Glutamatergic neuron (in vitro differentiated cells): Measurements from ENCODE around the gene ZNF17. TPM values are rescaled to one million over a fixed set of nuclear protein-coding genes. Genes with fewer than 3 reads are reported as not detected.

Source experiments
- DNase-seq: peaks from one replicate; pipeline ENCODE4 v3.0.0; 2022
- H3K27ac Mint-ChIP-seq: one replicate; pipeline ENCODE4 v1.8.0; 2020; ENCODE audit warnings: mild to moderate bottlenecking, mixed read lengths, inconsistent platforms; ENCODE audit not compliant: unreplicated experiment
- H3K27me3 Mint-ChIP-seq: one replicate; pipeline ENCODE4 v1.8.0; 2020; ENCODE audit warnings: mild to moderate bottlenecking, moderate library complexity, mixed read lengths, inconsistent platforms; ENCODE audit not compliant: unreplicated experiment
- H3K36me3 Mint-ChIP-seq: one replicate; pipeline ENCODE4 v1.8.0; 2020; ENCODE audit warnings: mild to moderate bottlenecking, mixed read lengths, inconsistent platforms; ENCODE audit not compliant: unreplicated experiment
- H3K4me1 Mint-ChIP-seq: one replicate; pipeline ENCODE4 v1.8.0; 2020; ENCODE audit warnings: mild to moderate bottlenecking, low read depth, mixed read lengths, inconsistent platforms; ENCODE audit not compliant: unreplicated experiment
- H3K4me3 Mint-ChIP-seq: one replicate; pipeline ENCODE4 v1.8.0; 2020; ENCODE audit warnings: mild to moderate bottlenecking, mixed read lengths, inconsistent platforms; ENCODE audit not compliant: unreplicated experiment
- H3K9me3 Mint-ChIP-seq: one replicate; pipeline ENCODE4 v1.8.0; 2020; ENCODE audit warnings: mild to moderate bottlenecking, moderate library complexity, mixed read lengths, inconsistent platforms; ENCODE audit not compliant: unreplicated experiment
- CTCF ChIP-seq: fragments of 200-600 bp; sonication (generic); IDR thresholded peaks from one replicate; pipeline ENCODE4 v1.5.0; 2021; ENCODE audit not compliant: partially characterized antibody, unreplicated experiment
- total RNA-seq: library from RNA; stranded (reverse); fragmentation: NEBNext Ultra II Directional; extraction: Animal tissue kit (Norgen Biotek cat#: 25700); gene quantifications from one replicate; pipeline ENCODE4 v1.2.1, GENCODE V29; 2021; ENCODE audit not compliant: unreplicated experiment

Gene ZNF17
- total RNA-seq, 1 donor from 2014 or later = 21.5 TPM

GRCh38 chr19:57403737-57404563, 7.0 kb upstream of the ZNF17 start:
- H3K9me3 Mint-ChIP-seq = no peaks in the 10 kb centered on the region
- no peak overlapping the region for H3K27ac Mint-ChIP-seq
- no peak for TF ChIP-seq CTCF
- no peak overlapping the region for H3K4me3 Mint-ChIP-seq
- DNase-seq = no peak
- no peaks in the 10 kb centered on the region for H3K4me1 Mint-ChIP-seq
- peaks cover 14% of the 10 kb centered on the region for H3K36me3 Mint-ChIP-seq
- no peaks in the 10 kb centered on the region for H3K27me3 Mint-ChIP-seq

GRCh38 chr19:57406516-57407123, 4.3 kb upstream of the ZNF17 start:
- Mint-ChIP-seq H3K36me3 (peaks cover 9% of the 10 kb centered on the region), H3K27ac (no peak overlapping the region), H3K27me3 (no peaks in the 10 kb centered on the region), H3K9me3 (no peaks in the 10 kb centered on the region), H3K4me3 (no peak overlapping the region), H3K4me1 (peaks cover 2% of the 10 kb centered on the region)
- DNase-seq = peak; percentile 89
- TF ChIP-seq CTCF = peak; percentile 41

- H3K36me3 Mint-ChIP-seq = peaks cover 16% of the 10 kb centered on the region
- H3K9me3 Mint-ChIP-seq = peaks cover 3% of the 10 kb centered on the region
- H3K4me3 Mint-ChIP-seq = no peak overlapping the region
- H3K27ac Mint-ChIP-seq = no peak overlapping the region
- no peak for TF ChIP-seq CTCF
- no peak for DNase-seq
- H3K4me1 Mint-ChIP-seq = no peaks in the 10 kb centered on the region
- peaks cover 2% of the 10 kb centered on the region for H3K27me3 Mint-ChIP-seq
Measured at GRCh38 chr19:57419439-57419838, 8.5 kb downstream of the ZNF17 start.

- peaks cover 5% of the 10 kb centered on the region for H3K36me3 Mint-ChIP-seq
- TF ChIP-seq CTCF = no peak
- no peak overlapping the region for H3K4me3 Mint-ChIP-seq
- no peak overlapping the region for H3K27ac Mint-ChIP-seq
- peaks cover 2% of the 10 kb centered on the region for H3K9me3 Mint-ChIP-seq
- no peaks in the 10 kb centered on the region for H3K27me3 Mint-ChIP-seq
- no peaks in the 10 kb centered on the region for H3K4me1 Mint-ChIP-seq
- no peak for DNase-seq
Measured at GRCh38 chr19:57421037-57421436, 10.1 kb downstream of the ZNF17 start.

- H3K9me3 Mint-ChIP-seq = peaks cover 12% of the 10 kb centered on the region
- no peak for TF ChIP-seq CTCF
- H3K36me3 Mint-ChIP-seq = peaks cover 20% of the 10 kb centered on the region
- peak overlapping the region; percentile 92 for H3K4me3 Mint-ChIP-seq
- peak overlapping the region; percentile 94 for H3K27ac Mint-ChIP-seq
- peak; percentile 44 for DNase-seq
- H3K4me1 Mint-ChIP-seq = peaks cover 12% of the 10 kb centered on the region
- peaks cover 8% of the 10 kb centered on the region for H3K27me3 Mint-ChIP-seq
Measured at GRCh38 chr19:57434386-57435061, 23.6 kb downstream of the ZNF17 start.
